ENCODE results near the gene BRPF3.

- TF ChIP-seq CTCF (IDR thresholded peaks at IDR 0.05) (no peak), POLR2AphosphoS5 (IDR thresholded peaks at IDR 0.05) (no peak)
Observed at GRCh38 chr6:36226438-36227047, 30.0 kb downstream of the BRPF3 start.
